ENCODE results near the gene AGO3. TPM values are rescaled to one million over a fixed set of nuclear protein-coding genes. Genes with fewer than 3 reads are reported as not detected.
A peak's percentile ranks its signal among the peaks of the same experiment; 100 is the strongest.

The AGO3 gene
- total and polyA plus RNA-seq, 7 experiments from 2014 or later, result 11.8 to 49.2 (median 32.9) TPM

GRCh38 chr1:36080236-36080635 is 149.3 kb downstream of the AGO3 start:
- Mint-ChIP-seq H3K27me3 (peaks cover 15 to 40% (median 22%) of the 10 kb centered on the region in 5 donors), H3K4me3 (no peak overlapping the region), H3K36me3 (no peaks in the 10 kb centered on the region), H3K4me1 (peaks cover 0 to 3% (median 0%) of the 10 kb centered on the region in 7 donors), H3K9me3 (no peaks in the 10 kb centered on the region), H3K27ac (no peak overlapping the region)
- CTCF ChIA-PET, result no interaction called here
- Histone ChIP-seq H3K4me1 (ENCODE audit: control insufficient read depth in 2 of 2, insufficient read depth in 2 of 2, low read length in 2 of 2) (no peaks in the 10 kb centered on the region), H3K4me3 (ENCODE audit: low read length) (no peak overlapping the region), H3K9me3 (ENCODE audit: control insufficient read depth in 2 of 3, low read length in 3 of 3) (no peaks in the 10 kb centered on the region), H3K27ac (ENCODE audit: low read depth, low read length) (no peak overlapping the region), H3K27me3 (ENCODE audit: control insufficient read depth in 2 of 2, insufficient read depth in 2 of 2, low read length in 2 of 2) (peaks cover 0 to 5% of the 10 kb centered on the region in 2 donors), H3K36me3 (ENCODE audit: control insufficient read depth in 2 of 3, insufficient read depth in 3 of 3, low read length in 3 of 3) (no peaks in the 10 kb centered on the region)
- POLR2A ChIA-PET, result no interaction called here
- DNase-seq (no peak), ATAC-seq (no peak)
- intact Hi-C loops (cut with micrococcal nuclease), result no loop called here

- intact Hi-C loops (cut with micrococcal nuclease), result no loop called here
- H3K9me3 ChIP-seq (ENCODE audit: control insufficient read depth in 2 of 3, low read length in 3 of 3), result no peaks in the 10 kb centered on the region
- H3K27ac ChIP-seq (ENCODE audit: low read depth, low read length), result no peak overlapping the region
- ATAC-seq (no peak), DNase-seq (no peak)
- peaks cover 0 to 5% of the 10 kb centered on the region in 2 donors for H3K27me3 ChIP-seq (ENCODE audit: control insufficient read depth in 2 of 2, insufficient read depth in 2 of 2, low read length in 2 of 2)
- no peaks in the 10 kb centered on the region for H3K36me3 ChIP-seq (ENCODE audit: control insufficient read depth in 2 of 3, insufficient read depth in 3 of 3, low read length in 3 of 3)
- POLR2A ChIA-PET, result no interaction called here
- Mint-ChIP-seq H3K27me3 (peaks cover 15 to 40% (median 27%) of the 10 kb centered on the region in 5 donors), H3K27ac (no peak overlapping the region), H3K4me3 (no peak overlapping the region), H3K4me1 (peaks cover 0 to 3% (median 0%) of the 10 kb centered on the region in 7 donors), H3K36me3 (no peaks in the 10 kb centered on the region), H3K9me3 (no peaks in the 10 kb centered on the region)
- H3K4me1 ChIP-seq (ENCODE audit: control insufficient read depth in 2 of 2, insufficient read depth in 2 of 2, low read length in 2 of 2), result no peaks in the 10 kb centered on the region
- CTCF ChIA-PET, result no interaction called here
- no peak overlapping the region for H3K4me3 ChIP-seq (ENCODE audit: low read length)
Observed at GRCh38 chr1:36080801-36081200, 149.9 kb downstream of the AGO3 start.

- DNase-seq, result no peak
- Mint-ChIP-seq H3K9me3 (no peaks in the 10 kb centered on the region), H3K27ac (no peak overlapping the region), H3K36me3 (no peaks in the 10 kb centered on the region), H3K4me1 (peaks cover 0 to 3% (median 0%) of the 10 kb centered on the region in 7 donors), H3K27me3 (peaks cover 18 to 42% (median 33%) of the 10 kb centered on the region in 5 donors), H3K4me3 (peak overlapping the region in 1 of 10 donors; percentile 0)
- ChIA-PET POLR2A (no interaction called here), CTCF (no interaction called here)
- H3K36me3 ChIP-seq (ENCODE audit: control insufficient read depth in 2 of 3, insufficient read depth in 3 of 3, low read length in 3 of 3), result no peaks in the 10 kb centered on the region
- ATAC-seq, result no peak
- intact Hi-C loops (cut with micrococcal nuclease), result no loop called here
- no peaks in the 10 kb centered on the region for H3K4me1 ChIP-seq (ENCODE audit: control insufficient read depth in 2 of 2, insufficient read depth in 2 of 2, low read length in 2 of 2)
- H3K27me3 ChIP-seq (ENCODE audit: control insufficient read depth in 2 of 2, insufficient read depth in 2 of 2, low read length in 2 of 2), result peaks cover 0 to 5% of the 10 kb centered on the region in 2 donors
- no peaks in the 10 kb centered on the region for H3K9me3 ChIP-seq (ENCODE audit: control insufficient read depth in 2 of 3, low read length in 3 of 3)
- no peak overlapping the region for H3K4me3 ChIP-seq (ENCODE audit: low read length)
- no peak overlapping the region for H3K27ac ChIP-seq (ENCODE audit: low read depth, low read length)
Observed at GRCh38 chr1:36081926-36082485, 151.1 kb downstream of the AGO3 start.

DNA sequence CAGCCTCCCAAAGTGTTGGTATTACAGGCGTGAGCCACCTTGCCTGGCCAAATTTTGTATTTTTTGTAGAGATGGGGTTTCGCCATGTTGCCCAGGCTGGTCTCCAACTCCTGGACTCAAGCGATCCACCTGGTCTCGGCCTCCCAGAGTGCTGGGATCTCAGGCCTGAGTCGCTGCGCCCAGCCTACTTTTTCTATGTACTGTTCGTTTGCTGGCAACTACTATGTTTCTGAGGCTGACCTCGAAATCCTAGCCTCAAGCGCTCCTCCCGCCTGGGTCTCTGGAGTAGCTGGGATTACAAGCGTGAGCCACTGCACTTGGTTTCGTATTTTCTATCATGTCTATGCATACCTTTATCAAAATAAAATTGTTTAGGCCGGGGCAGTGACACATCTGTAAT is 152.3 kb downstream of the AGO3 start:
- Mint-ChIP-seq H3K27me3 (peaks cover 20 to 42% (median 33%) of the 10 kb centered on the region in 5 donors), H3K4me3 (peak overlapping the region in 2 of 10 donors; percentile 45 to 49), H3K9me3 (no peaks in the 10 kb centered on the region), H3K36me3 (no peaks in the 10 kb centered on the region), H3K27ac (no peak overlapping the region), H3K4me1 (peaks cover 0 to 4% (median 0%) of the 10 kb centered on the region in 7 donors)
- CTCF ChIA-PET, result no interaction called here
- ATAC-seq (no peak), DNase-seq (no peak)
- Histone ChIP-seq H3K9me3 (ENCODE audit: control insufficient read depth in 2 of 3, low read length in 3 of 3) (no peaks in the 10 kb centered on the region), H3K4me1 (ENCODE audit: control insufficient read depth in 2 of 2, insufficient read depth in 2 of 2, low read length in 2 of 2) (peaks cover 1 to 2% of the 10 kb centered on the region in 2 donors), H3K27me3 (ENCODE audit: control insufficient read depth in 2 of 2, insufficient read depth in 2 of 2, low read length in 2 of 2) (peaks cover 0 to 5% of the 10 kb centered on the region in 2 donors), H3K36me3 (ENCODE audit: control insufficient read depth in 2 of 3, insufficient read depth in 3 of 3, low read length in 3 of 3) (no peaks in the 10 kb centered on the region), H3K27ac (ENCODE audit: low read depth, low read length) (no peak overlapping the region), H3K4me3 (ENCODE audit: low read length) (no peak overlapping the region)
- intact Hi-C loops (cut with micrococcal nuclease), result no loop called here
- POLR2A ChIA-PET, result no interaction called here

DNA sequence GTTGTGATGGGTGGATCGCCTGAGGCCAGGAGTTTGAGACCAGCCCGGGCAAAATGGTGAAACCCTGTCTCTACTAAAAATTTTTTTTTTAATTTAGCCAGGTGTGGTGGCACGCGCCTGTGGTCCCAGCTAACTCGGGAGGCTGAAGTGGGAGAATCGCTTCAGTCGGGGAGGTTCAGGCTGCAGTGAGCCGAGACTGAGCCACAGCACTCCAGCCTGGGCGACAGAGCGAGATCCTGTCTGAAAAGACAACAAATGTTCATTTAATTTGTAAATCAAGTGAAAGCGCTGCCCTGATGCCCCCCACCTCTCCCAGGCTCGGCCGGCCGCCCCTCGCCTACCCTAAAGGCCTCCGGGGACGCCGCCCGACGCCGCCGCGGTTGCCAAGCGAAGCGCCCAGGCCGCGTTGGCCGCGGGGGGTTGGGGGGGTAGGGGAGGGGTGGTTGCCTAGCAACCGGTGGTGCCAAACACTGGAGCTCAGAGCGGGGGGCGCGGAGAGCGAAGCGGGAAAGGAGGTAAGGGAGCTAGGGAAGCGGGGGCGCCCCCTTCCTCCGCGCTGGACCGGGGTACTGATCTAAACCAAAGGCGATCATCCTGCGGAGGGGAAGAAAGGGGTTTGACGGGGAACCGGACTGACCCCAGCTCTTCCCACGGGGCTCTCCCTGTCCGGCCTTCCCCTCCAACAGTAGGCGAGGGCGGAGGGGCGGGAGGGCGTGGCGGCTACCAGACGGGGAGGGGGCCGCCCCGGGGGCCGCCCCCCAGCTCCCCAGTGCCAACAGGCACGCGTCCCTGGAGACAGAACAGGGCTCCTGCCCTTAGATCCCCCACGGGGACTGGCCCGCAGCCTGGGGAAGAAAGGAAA is 153.0 kb downstream of the AGO3 start, which contains the start of gene TEKT2:
TEKT2 (plus strand) TSS at position 460 of the 862 bp plus-strand sequence. CDS start 828 bp downstream, outside the sequence.
- ChIA-PET POLR2A (interaction anchor here (0.6 kb wide), 1 partner anchor 185 kb away, joined by 3 read pairs; no protein-coding TSS in a partner anchor), CTCF (interaction anchor here (1.5 kb wide), 1 partner anchor 202 kb away, joined by 3 read pairs; no protein-coding TSS in a partner anchor)
- ATAC-seq (no peak), DNase-seq (no peak)
- intact Hi-C loops (cut with micrococcal nuclease), result no loop called here
- Histone ChIP-seq H3K36me3 (ENCODE audit: control insufficient read depth in 2 of 3, insufficient read depth in 3 of 3, low read length in 3 of 3) (peaks cover 0 to 2% (median 0%) of the 10 kb centered on the region in 3 experiments), H3K4me3 (ENCODE audit: low read length) (no peak within 1 kb of the TSS), H3K4me1 (ENCODE audit: control insufficient read depth in 2 of 2, insufficient read depth in 2 of 2, low read length in 2 of 2) (peaks cover 4 to 5% of the 10 kb centered on the region in 2 donors), H3K27me3 (ENCODE audit: control insufficient read depth in 2 of 2, insufficient read depth in 2 of 2, low read length in 2 of 2) (peaks cover 0 to 5% of the 10 kb centered on the region in 2 donors), H3K27ac (ENCODE audit: low read depth, low read length) (no peak within 1 kb of the TSS), H3K9me3 (ENCODE audit: control insufficient read depth in 2 of 3, low read length in 3 of 3) (no peaks in the 10 kb centered on the region)
- no peaks in the 10 kb centered on the region for H3K36me3 Mint-ChIP-seq
- peaks cover 0 to 4% (median 0%) of the 10 kb centered on the region in 7 donors for H3K4me1 Mint-ChIP-seq
- no peaks in the 10 kb centered on the region for H3K9me3 Mint-ChIP-seq
- no peak within 1 kb of the TSS for H3K27ac Mint-ChIP-seq
- peak within 1 kb of the TSS in 4 of 10 donors; percentile 10 to 49 (median 40) for H3K4me3 Mint-ChIP-seq
- peaks cover 20 to 42% (median 32%) of the 10 kb centered on the region in 5 donors for H3K27me3 Mint-ChIP-seq

DNA sequence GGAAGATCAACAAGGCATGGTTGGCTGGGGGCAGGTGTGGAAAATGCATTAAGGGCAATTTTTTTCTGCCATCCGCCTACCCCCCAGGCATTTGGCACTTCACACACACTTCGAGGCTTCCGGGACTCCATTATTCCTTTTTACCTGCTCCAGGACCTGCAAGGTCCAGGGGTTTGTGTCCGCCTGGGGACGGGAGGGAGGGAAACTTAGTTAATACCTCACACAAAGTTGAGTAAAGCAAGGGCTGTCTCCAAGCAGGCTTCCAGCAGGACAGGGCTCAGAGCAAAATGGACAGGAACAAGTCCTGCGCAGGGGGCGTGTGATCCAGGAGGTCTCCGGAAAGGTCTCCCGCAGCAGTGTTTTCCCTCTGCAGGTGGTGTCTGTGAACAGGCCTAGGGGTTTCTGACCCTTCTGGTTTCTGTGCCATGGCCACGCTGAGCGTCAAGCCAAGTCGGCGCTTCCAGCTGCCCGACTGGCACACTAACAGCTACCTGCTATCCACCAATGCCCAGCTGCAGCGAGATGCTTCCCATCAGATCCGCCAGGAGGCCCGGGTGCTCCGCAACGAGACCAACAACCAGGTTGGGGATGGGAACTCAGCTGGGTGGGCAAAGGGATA is 153.7 kb downstream of the AGO3 start:
- Histone ChIP-seq H3K9me3 (ENCODE audit: control insufficient read depth in 2 of 3, low read length in 3 of 3) (no peaks in the 10 kb centered on the region), H3K27me3 (ENCODE audit: control insufficient read depth in 2 of 2, insufficient read depth in 2 of 2, low read length in 2 of 2) (peaks cover 0 to 5% of the 10 kb centered on the region in 2 donors), H3K4me3 (ENCODE audit: low read length) (no peak overlapping the region), H3K36me3 (ENCODE audit: control insufficient read depth in 2 of 3, insufficient read depth in 3 of 3, low read length in 3 of 3) (peaks cover 0 to 6% (median 0%) of the 10 kb centered on the region in 3 experiments), H3K4me1 (ENCODE audit: control insufficient read depth in 2 of 2, insufficient read depth in 2 of 2, low read length in 2 of 2) (peaks cover 8% of the 10 kb centered on the region in 2 donors), H3K27ac (ENCODE audit: low read depth, low read length) (no peak overlapping the region)
- ATAC-seq (no peak), DNase-seq (peak in 1 of 9 donors; percentile 21)
- ChIA-PET CTCF (interaction anchor here (1.5 kb wide), 1 partner anchor 201 kb away, joined by 3 read pairs; no protein-coding TSS in a partner anchor), POLR2A (interaction anchor here (0.6 kb wide), 1 partner anchor 185 kb away, joined by 3 read pairs; no protein-coding TSS in a partner anchor)
- peaks cover 20 to 37% (median 32%) of the 10 kb centered on the region in 5 donors for H3K27me3 Mint-ChIP-seq
- intact Hi-C loops (cut with micrococcal nuclease), result loop anchor here (5.0 kb wide), 3 partner anchors 313 to 1608 kb away; partner anchors contain the start of genes CDCA8 (in 1 of the 2), KIAA0319L (in 1 of the 2), LSM10 (in 1 of the 2) and NCDN (in 1 of the 2)
- H3K4me3 Mint-ChIP-seq, result peak overlapping the region in 4 of 10 donors; percentile 6 to 44 (median 22)
- H3K36me3 Mint-ChIP-seq, result peaks cover 0 to 2% (median 0%) of the 10 kb centered on the region in 5 donors
- H3K27ac Mint-ChIP-seq, result no peak overlapping the region
- peaks cover 4 to 9% (median 5%) of the 10 kb centered on the region in 7 donors for H3K4me1 Mint-ChIP-seq
- peaks cover 0 to 2% (median 0%) of the 10 kb centered on the region in 11 donors for H3K9me3 Mint-ChIP-seq

Measured in naive thymus-derived CD4-positive, alpha-beta T cell (primary cell).